H9 (cell line): ENCODE measurements around the gene ARID3C. TPM values are rescaled to one million over a fixed set of nuclear protein-coding genes. Genes with fewer than 3 reads are reported as not detected.

ENCODE experiments used
- DNase-seq: peaks from one replicate; pipeline ENCODE4 v3.0.0-alpha.2; 2017
- H2AFZ ChIP-seq: one replicate; pipeline ENCODE4 v1.6.1; 2013; ENCODE audit warnings: mild to moderate bottlenecking, low read length, control low read depth, moderate library complexity
- H2AK5ac ChIP-seq: 2 replicates; pipeline ENCODE4 v1.6.1; 2013; ENCODE audit warnings: low read length, control low read depth, mixed read lengths; ENCODE audit not compliant: insufficient read length
- H2BK120ac ChIP-seq: one replicate; pipeline ENCODE4 v1.6.1; 2013; ENCODE audit warnings: low read depth, mild to moderate bottlenecking, low read length, control low read depth, inconsistent platforms; ENCODE audit not compliant: poor library complexity, severe bottlenecking
- H2BK12ac ChIP-seq: 2 replicates; pipeline ENCODE4 v1.6.1; 2013; ENCODE audit warnings: low read length, control low read depth, mixed read lengths, low read depth; ENCODE audit not compliant: insufficient read length
- H2BK15ac ChIP-seq: 2 replicates; pipeline ENCODE4 v1.6.1; 2013; ENCODE audit warnings: low read depth, low read length, control low read depth
- H2BK20ac ChIP-seq: one replicate; pipeline ENCODE4 v1.6.1; 2013; ENCODE audit warnings: low read depth, mild to moderate bottlenecking, low read length, control low read depth, inconsistent platforms; ENCODE audit not compliant: poor library complexity, severe bottlenecking
- H2BK5ac ChIP-seq: 2 replicates; pipeline ENCODE4 v1.6.1; 2013; ENCODE audit warnings: low read length, control low read depth, mixed read lengths; ENCODE audit not compliant: insufficient read length
- H3K14ac ChIP-seq: 2 replicates; pipeline ENCODE4 v1.6.1; 2013; ENCODE audit warnings: low read length, control low read depth; ENCODE audit not compliant: insufficient read depth
- H3K18ac ChIP-seq: 2 replicates; pipeline ENCODE4 v1.6.1; 2013; ENCODE audit warnings: low read depth, mild to moderate bottlenecking, mixed read lengths, low read length, control low read depth; ENCODE audit not compliant: insufficient read length
- H3K23ac ChIP-seq: 2 replicates; pipeline ENCODE4 v1.6.1; 2013; ENCODE audit warnings: low read length, control low read depth, mixed read lengths, low read depth; ENCODE audit not compliant: insufficient read length
- H3K23me2 ChIP-seq: 2 replicates; pipeline ENCODE4 v1.6.1; 2013; ENCODE audit warnings: low read depth, mild to moderate bottlenecking, mixed read lengths, low read length, control low read depth; ENCODE audit not compliant: insufficient read length, poor library complexity, severe bottlenecking
- H3K27ac ChIP-seq: 2 replicates; pipeline ENCODE4 v1.5.1; 2013; ENCODE audit warnings: low read length, control low read depth, mixed read lengths, low read depth; ENCODE audit not compliant: insufficient read length
- H3K27me3 ChIP-seq: 2 replicates; pipeline ENCODE4 v1.6.1; 2013; ENCODE audit warnings: low read length, control low read depth, inconsistent platforms; ENCODE audit not compliant: insufficient read depth
- H3K4ac ChIP-seq: 2 replicates; pipeline ENCODE4 v1.6.1; 2013; ENCODE audit warnings: low read depth, mild to moderate bottlenecking, control low read depth, inconsistent platforms, low read length, moderate library complexity
- H3K4me1 ChIP-seq: 2 replicates; pipeline ENCODE4 v1.6.1; 2013; ENCODE audit warnings: low read length, control low read depth, inconsistent platforms; ENCODE audit not compliant: insufficient read depth
- H3K4me2 ChIP-seq: 2 replicates; pipeline ENCODE4 v1.6.1; 2013; ENCODE audit warnings: low read length, control low read depth, mixed read lengths; ENCODE audit not compliant: insufficient read length, insufficient read depth
- H3K56ac ChIP-seq: 2 replicates; pipeline ENCODE4 v1.6.1; 2013; ENCODE audit warnings: low read depth, mild to moderate bottlenecking, mixed read lengths, low read length, control low read depth; ENCODE audit not compliant: insufficient read length
- H3K79me1 ChIP-seq: 2 replicates; pipeline ENCODE4 v1.6.1; 2013; ENCODE audit warnings: low read depth, mild to moderate bottlenecking, moderate library complexity, low read length, control low read depth, inconsistent platforms; ENCODE audit not compliant: insufficient read depth, poor library complexity, severe bottlenecking
- H3K79me2 ChIP-seq: 2 replicates; pipeline ENCODE4 v1.6.1; 2013; ENCODE audit warnings: low read length, control low read depth, inconsistent platforms; ENCODE audit not compliant: insufficient read depth
- H3K9ac ChIP-seq: 2 replicates; pipeline ENCODE4 v1.6.1; 2013; ENCODE audit warnings: low read length, control low read depth, mixed read lengths; ENCODE audit not compliant: insufficient read length; ENCODE audit errors: extremely low read depth
- H3K9me3 ChIP-seq: one replicate; pipeline ENCODE4 v1.6.1; 2013; ENCODE audit warnings: low read depth, low read length, inconsistent platforms; ENCODE audit not compliant: control insufficient read depth
- H3T11ph ChIP-seq: one replicate; pipeline ENCODE4 v1.6.1; 2013; ENCODE audit warnings: mild to moderate bottlenecking, low read length, control low read depth, inconsistent platforms
- H4K20me1 ChIP-seq: one replicate; pipeline ENCODE4 v1.6.1; 2013; ENCODE audit not compliant: control insufficient read depth, insufficient read length, insufficient read depth
- H4K5ac ChIP-seq: 2 replicates; pipeline ENCODE4 v1.6.1; 2013; ENCODE audit warnings: low read depth, mild to moderate bottlenecking, mixed read lengths, low read length, control low read depth; ENCODE audit not compliant: insufficient read length
- H4K8ac ChIP-seq: replicated peaks from 2 replicates; pipeline ENCODE4 v1.6.1; 2013; ENCODE audit warnings: low read length, control low read depth, mixed read lengths, low read depth; ENCODE audit not compliant: insufficient read length
- H4K91ac ChIP-seq: 2 replicates; pipeline ENCODE4 v1.6.1; 2013; ENCODE audit warnings: low read depth, mild to moderate bottlenecking, moderate library complexity, mixed read lengths, low read length, control low read depth; ENCODE audit not compliant: insufficient read length
- H3K27ac Mint-ChIP-seq, 3 experiments: 2 replicates in 2 of 3; 3 replicates in 1 of 3; pipeline ENCODE4 v1.8.0; 2020 to 2021; ENCODE audit warnings: mixed read lengths in 3 of 3, mild to moderate bottlenecking in 1 of 3, moderate library complexity in 1 of 3
- H3K27me3 Mint-ChIP-seq: 2 replicates; pipeline ENCODE4 v1.8.0; 2021; ENCODE audit warnings: low read depth, mild to moderate bottlenecking, moderate library complexity, mixed read lengths
- H3K36me3 Mint-ChIP-seq, 3 experiments: 2 replicates in 2 of 3; 3 replicates in 1 of 3; pipeline ENCODE4 v1.8.0; 2020 to 2021; ENCODE audit warnings: low read depth in 3 of 3, mixed read lengths in 3 of 3; ENCODE audit not compliant: insufficient read depth in 1 of 3
- H3K4me1 Mint-ChIP-seq, 2 experiments: 2 replicates each; pipeline ENCODE4 v1.8.0; 2020; ENCODE audit warnings: mixed read lengths in 2 of 2
- H3K4me3 Mint-ChIP-seq, 2 experiments: 2 replicates in 1 of 2; 3 replicates in 1 of 2; pipeline ENCODE4 v1.8.0; 2020 to 2021; ENCODE audit warnings: mild to moderate bottlenecking in 2 of 2, mixed read lengths in 2 of 2, moderate library complexity in 1 of 2
- H3K9me3 Mint-ChIP-seq, 2 experiments: 2 replicates in 1 of 2; 3 replicates in 1 of 2; pipeline ENCODE4 v1.8.0; 2020; ENCODE audit warnings: mild to moderate bottlenecking in 2 of 2, mixed read lengths in 2 of 2, moderate library complexity in 1 of 2
- CTCF ChIP-seq: fragments of 200-600 bp; sonication (generic); conservative IDR thresholded peaks from 3 replicates; pipeline ENCODE4 v1.8.0; 2021; ENCODE audit warnings: antibody characterized with exemption, mild to moderate bottlenecking
- WGBS: extraction: QIAGEN DNeasy Blood & Tissue Kit; methylation state at CpG from one replicate; pipeline ENCODE4 v1.1.7; 2013; ENCODE audit warnings: missing lambda C conversion rate, low lambda C conversion rate, mixed read lengths; ENCODE audit not compliant: insufficient read length; ENCODE audit errors: extremely low coverage; 5-methylcytosine and 5-hydroxymethylcytosine counted together
- total RNA-seq: library from RNA; stranded (reverse); gene quantifications from 2 replicates; pipeline ENCODE4 v1.2.1, GENCODE V29; 2021

The ARID3C gene
- total RNA-seq, 1 experiment from 2014 or later = not detected

GRCh38 chr9:34577400-34578240, 51.2 kb downstream of the ARID3C start:
- H3K4me1 Mint-ChIP-seq = peaks cover 51 to 67% of the 10 kb centered on the region in 2 experiments
- no peaks in the 10 kb centered on the region for H3K79me1 ChIP-seq
- H3K9ac ChIP-seq = no peak overlapping the region
- no peak overlapping the region for H3K27ac ChIP-seq
- H3K9me3 Mint-ChIP-seq = peaks cover 0 to 5% of the 10 kb centered on the region in 2 experiments; a peak in 1 of 5 replicates
- peaks cover 7% of the 10 kb centered on the region for H3K23me2 ChIP-seq
- no peak overlapping the region for H3K18ac ChIP-seq
- H2BK15ac ChIP-seq = no peak overlapping the region
- peak; percentile 78 for DNase-seq
- no peak overlapping the region for H2BK12ac ChIP-seq
- no peak overlapping the region for H4K91ac ChIP-seq
- peaks cover 76% of the 10 kb centered on the region for H3K27me3 Mint-ChIP-seq
- H3K23ac ChIP-seq = no peak overlapping the region
- H3K9me3 ChIP-seq = no peaks in the 10 kb centered on the region
- peak overlapping the region; percentile 65 to 83 for H3K4me3 Mint-ChIP-seq
- H3K27me3 ChIP-seq = peaks cover 22% of the 10 kb centered on the region
- H4K5ac ChIP-seq = no peak overlapping the region
- no peak overlapping the region for H3K4ac ChIP-seq
- H3K79me2 ChIP-seq = no peaks in the 10 kb centered on the region
- no peak overlapping the region for H2AK5ac ChIP-seq
- WGBS = no CpG with 5 or more reads among the region's 62 CpGs
- no peaks in the 10 kb centered on the region for H3K36me3 Mint-ChIP-seq
- no peak overlapping the region for H3K27ac Mint-ChIP-seq
- H2BK120ac ChIP-seq = no peak overlapping the region
- no peak overlapping the region for H2BK5ac ChIP-seq
- H3K4me1 ChIP-seq = peaks cover 12% of the 10 kb centered on the region
- H4K20me1 ChIP-seq = no peaks in the 10 kb centered on the region
- no peak overlapping the region for H3K56ac ChIP-seq
- no peak overlapping the region for H2BK20ac ChIP-seq
- peak overlapping the region; percentile 58 for H3K4me2 ChIP-seq
- no peak overlapping the region for H2AFZ ChIP-seq
- H3K14ac ChIP-seq = no peak overlapping the region
- no peak for TF ChIP-seq CTCF
- H4K8ac ChIP-seq = no peak overlapping the region
- H3T11ph ChIP-seq = no peak overlapping the region
